SKM-1 (cell line): ENCODE results near the gene DEPDC1.
A peak's percentile ranks its signal among the peaks of the same experiment; 100 is the strongest.
"Not testable (repeated sequence)": the region's sequence is repeated elsewhere in the genome, so short reads cannot be mapped to it uniquely, and the experiment has no call there.

ENCODE experiments used
- DNase-seq: peaks from one replicate; lab custom pipeline; 2025; ENCODE audit not compliant: unreplicated experiment; lab: John Stamatoyannopoulos, UW

The DEPDC1 gene

DNA sequence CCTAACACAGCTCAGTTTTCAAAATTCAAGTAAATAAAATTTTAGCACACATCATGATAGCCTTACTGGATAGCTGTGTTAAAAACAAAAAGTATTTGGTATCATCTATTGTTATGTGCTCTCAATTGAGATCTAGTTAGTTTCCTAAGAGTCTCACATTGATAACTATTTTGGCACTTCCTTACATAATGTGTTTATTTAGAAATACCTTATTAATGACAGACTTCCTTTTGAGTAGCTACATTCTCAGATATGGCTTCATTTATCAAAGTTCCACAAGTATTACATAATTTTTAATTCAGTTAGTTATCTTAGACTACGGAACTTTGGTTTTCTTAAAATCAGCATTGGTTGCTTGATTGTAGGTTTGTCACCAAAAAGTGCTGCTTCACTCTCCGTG is 20.3 kb downstream of the DEPDC1 start:
- DNase-seq, result not testable (repeated sequence)

DNA sequence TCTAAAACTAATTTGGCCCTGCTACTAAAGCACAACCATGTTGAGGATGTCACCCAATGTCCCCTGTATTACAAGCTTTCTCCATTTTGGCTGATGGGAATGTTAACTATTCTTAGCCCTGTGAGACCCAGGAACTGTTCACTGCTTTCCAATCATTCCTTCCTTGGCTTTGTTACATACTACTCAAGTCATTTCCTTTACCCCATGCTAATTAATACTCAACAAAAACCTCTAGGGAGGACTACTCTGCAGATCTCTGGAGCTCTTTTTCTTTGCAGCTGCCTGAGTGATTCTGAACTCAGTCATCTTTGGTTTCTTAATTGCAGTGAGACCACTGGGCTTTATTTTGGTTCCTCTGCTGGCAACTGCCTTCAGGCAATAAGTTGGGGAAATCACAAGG is 23.8 kb downstream of the DEPDC1 start:
- no peak for DNase-seq

DNA sequence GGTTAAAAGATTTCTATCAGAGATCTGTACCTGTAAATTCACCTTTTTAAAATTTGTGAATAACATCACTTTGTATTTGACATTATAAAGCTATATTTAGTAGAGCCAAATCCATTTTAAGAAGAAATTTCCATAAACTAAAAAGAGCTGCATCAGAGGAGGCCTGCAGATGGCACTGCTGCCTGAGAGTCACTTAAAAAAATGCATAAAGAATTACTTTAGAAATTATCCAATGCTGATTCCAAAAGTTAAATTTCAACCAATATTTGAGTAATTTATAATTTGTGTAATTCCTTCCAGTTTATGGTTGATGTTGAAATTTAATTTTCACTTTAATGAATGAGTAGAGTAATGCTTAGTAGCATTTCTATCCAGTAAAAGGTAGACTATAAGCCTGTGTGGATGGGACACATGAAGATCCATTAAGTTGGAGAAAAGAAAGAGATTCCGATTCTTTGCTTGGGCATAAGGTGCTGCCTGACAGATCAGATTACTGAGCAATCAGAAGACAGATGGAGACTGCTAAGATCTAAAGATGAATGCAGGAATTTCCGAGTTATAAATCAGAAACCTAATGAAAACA is 26.4 kb downstream of the DEPDC1 start:
- DNase-seq, result no peak

DNA sequence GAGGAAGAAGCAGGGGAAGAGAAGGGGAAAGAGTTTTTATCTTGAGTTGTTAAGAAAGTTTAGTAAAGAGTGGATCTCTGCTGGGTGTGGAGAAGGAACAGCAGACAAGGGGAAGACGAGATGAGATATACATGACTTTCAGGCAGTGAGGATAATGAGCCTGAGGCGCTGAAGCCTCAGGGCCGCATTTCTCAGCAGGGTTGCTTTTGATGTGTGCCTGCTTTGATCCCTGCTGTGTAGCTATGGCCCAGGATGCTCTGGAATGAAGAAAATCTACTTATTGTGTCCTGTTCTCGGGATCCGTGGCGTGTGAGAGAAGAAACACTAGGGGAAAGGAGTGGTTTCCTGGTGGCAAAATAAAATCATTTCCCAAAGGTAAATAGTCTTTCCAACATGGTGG is 32.0 kb downstream of the DEPDC1 start:
- DNase-seq, result no peak

DNA sequence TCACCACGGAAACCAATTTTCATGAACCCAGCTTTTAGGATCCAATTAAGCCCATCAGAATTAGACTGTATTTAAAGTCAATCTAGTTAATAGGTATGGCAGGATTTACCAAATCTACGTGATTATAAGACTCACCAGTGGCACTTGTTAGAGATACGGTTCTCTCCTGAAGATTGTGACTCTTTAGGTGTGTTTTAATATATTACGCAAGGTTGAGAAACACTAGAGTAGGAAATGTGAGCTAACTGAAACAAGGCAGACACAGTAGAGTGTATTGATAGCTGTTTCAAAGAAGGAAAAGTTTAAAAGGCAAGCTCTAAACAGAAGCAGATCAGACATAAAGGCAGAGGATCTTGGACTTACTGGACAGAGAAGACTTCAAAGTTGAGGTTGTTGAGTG is 35.9 kb downstream of the DEPDC1 start:
- DNase-seq, result no peak

DNA sequence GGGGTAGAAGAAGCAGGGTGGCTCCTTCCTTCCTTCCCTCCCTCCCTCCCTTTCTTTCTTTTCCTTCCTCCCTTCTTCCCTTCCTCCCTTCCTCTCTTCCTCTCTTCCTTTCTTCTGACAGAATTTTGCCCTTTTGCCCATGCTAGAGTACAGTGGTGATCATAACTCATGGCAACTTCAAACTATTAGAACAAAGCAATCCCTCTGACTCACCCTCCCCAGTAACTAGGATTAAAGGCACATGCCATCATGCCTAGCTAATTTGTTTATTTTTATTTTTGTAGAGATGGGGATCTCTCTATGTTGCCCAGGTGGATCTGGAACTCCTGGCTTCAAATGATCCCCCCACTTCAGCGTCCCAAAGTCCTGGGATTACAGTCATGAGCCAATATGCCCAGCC is 37.1 kb downstream of the DEPDC1 start:
- DNase-seq, result no peak

DNA sequence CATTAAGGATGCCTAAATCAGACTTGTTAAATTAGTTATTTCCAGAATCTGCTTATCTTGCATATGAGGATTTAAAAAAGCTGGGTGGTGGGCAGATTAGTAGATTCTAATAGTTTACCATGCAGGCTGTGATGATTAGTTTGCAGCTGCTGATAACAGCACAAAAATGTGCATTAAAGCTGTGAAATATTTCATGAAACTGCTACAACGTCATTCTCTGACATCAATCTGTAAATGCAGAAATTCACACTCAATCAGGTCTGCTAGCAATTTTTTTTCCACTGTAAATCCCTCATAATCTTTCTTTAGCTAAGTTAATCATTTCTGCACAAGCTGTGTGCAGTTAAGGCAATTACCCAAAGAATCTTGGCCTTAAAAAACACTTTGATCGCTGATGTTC is 37.8 kb downstream of the DEPDC1 start:
- DNase-seq, result no peak

DNA sequence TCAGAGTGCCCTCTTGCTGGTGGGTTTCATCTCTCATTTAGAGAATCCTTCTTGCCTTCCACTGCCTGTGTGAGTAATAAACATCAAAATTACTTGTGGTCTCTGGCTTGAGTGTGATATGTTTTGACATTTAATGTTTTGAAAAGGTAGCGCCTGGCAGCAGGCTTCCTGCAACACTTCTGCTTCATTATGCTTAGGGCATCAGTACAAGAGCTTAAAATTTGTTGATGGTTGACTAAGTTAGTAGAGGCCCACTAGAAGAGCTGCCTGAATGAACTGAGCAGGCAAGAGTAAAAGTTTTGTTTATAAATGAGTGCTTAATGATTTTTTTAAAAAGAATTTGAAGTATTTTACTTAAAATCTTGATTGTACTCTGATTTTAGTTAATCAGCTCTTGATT is 40.7 kb downstream of the DEPDC1 start:
- no peak for DNase-seq

DNA sequence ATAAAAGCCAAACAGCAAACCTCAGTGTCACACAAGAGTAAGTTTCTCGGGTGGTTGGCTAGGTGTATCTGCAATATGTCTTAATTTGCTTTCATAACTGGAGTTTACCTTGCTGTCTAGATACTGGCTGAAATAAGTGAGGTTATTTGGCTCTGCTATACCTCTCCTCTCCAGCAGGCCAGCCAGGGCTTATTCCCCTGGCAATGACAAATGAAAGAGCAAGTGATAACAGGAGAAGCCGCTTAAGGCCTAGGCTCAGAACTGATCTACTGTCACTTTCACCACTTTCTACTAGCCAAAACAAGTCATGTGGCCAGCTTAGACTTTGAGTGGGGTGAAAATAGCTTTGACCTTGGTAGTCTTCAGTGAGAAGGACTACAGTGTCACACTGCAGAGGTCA is 42.3 kb downstream of the DEPDC1 start:
- no peak for DNase-seq

DNA sequence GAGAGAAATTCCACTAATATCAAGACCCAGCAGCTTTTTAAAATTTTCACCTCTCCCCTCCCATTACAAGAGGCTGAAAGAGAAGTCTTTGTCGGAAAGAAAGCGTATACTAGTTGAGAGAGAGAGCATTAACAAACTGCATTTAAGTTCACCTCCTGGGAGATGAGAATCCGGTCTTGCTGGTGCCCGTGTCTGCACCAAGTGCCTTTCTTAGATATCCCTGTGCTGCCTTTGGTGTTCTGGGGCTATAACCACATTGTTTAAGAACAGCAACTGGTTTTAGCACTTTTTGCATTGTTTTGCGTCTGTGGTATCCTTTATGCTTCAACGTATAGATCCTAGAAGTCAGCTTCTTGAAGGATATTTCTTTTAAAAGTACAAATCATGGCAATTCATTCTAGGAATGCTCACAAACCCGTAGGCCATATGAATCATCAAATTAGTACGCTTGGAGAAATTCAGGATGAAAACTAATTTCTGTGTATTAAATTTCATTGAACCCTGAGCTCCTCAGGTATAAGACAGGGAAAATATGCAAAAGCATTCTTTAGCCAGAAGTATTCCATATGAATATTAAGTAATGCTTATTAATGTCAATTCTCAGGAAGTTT is 43.7 kb downstream of the DEPDC1 start:
- DNase-seq, result no peak

DNA sequence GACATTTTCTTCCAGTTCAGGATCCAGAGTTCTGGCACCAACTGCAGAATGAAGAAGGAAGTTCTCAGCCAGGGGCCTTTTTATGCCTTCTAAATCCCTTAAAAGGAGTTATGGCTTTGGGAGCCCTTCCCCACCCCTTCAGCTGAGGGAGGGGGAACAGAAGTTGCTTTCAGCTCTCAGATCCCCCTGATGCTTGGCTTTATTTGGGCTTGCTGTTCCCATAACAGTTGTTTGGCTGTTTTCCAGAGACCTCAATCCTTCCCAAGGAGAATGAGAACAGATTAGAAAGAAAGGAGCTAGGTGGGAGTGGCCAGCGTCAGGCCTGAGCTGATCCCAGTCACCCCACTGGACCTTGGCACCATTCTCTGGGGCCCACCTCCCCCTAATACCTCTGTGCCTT is 47.0 kb downstream of the DEPDC1 start, which contains the start of gene RPE65:
Gene RPE65 (minus strand): TSS at position 54 of the 400 bp plus-strand sequence. CDS start 49 bp downstream, at position 5.
- DNase-seq, result no peak

DNA sequence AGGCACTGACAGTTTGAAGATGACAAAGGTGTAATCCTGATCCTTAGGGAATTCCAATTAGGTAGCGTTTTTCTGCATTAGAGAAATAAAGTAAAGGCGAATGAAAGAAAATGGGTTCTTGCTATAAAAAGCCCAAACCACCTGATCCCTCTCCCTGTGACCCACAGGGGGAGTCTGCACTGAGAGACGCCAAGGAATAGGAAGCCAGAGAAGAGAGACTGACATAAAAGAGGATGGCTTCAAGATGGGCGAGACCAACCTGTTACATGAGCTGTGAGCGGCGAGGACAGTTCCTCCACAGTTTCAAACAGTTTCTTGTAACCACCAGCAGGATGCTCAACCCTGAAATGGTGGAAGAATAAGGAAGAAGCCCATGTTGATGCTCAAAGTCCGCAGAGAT is 48.5 kb downstream of the DEPDC1 start:
- DNase-seq, result no peak

DNA sequence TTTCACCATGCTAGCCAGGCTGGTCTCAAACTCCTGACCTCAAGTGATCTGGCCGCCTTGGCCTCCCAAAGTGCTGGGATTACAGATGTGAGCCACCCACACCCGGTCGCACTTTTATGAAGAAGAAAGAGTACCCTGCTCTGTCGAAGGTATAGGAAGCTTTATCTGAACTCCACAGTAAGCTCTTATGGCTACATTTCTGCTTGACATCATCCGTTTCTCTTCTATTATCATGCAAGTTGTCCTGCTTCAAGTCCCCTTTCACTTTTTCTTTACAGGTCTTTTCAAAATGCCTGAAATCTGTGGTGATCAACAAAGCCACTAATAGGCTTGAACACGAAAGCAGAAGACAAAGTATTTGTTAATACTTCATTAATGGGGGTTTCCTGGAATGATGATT is 51.2 kb downstream of the DEPDC1 start:
- DNase-seq, result no peak

DNA sequence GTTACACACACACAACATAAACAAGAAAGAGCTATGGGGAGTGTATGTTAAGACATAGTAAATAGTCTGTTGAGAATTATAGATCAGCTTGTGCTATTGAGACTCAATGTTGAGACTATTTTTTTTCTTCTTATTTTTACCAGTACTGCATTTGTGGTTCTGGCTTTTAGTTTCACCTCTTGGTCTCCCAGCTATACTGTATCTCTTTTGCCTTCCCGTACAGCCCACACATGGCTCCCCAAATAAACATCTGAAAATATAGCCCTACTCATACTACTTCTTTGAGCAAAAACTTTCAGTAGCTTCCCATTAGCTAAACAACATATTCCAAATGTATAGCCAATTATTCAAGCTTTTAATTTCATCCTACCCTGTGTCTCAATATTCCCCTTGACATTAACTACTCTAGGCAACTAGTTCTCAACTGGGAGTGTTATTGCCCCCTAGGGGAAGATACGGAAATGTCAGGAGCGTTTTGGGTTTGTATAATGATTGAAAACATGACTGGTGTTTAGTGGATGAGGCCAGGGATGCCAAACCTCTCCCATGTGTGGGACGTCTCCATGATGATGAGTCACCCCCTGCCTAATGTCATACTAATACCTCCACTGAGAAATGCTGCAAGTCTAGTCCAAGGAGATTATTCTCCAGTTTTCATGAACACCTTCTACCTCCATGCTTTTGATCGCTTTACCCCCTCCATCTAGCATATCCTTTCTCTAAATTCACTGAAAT is 53.9 kb downstream of the DEPDC1 start:
- peak; percentile 48 for DNase-seq

DNA sequence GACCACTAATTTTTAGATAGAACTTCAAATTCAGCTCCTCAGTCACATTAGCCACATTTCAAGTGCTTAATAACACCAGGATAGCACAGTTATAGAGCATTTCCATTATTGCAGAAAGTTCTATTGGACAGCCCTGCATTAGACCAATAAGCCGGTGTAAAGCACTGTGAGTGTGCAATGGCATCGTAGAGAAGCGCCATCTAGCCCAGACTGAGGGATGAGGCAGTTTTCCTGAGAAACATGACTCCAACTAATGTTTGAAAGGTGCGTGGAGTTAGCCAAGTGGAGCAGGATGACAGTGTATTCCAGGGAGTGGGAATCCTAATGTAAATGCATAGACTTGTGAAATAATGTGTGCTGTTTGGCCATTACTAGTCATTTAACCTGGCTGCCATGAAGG is 54.9 kb downstream of the DEPDC1 start:
- no peak for DNase-seq

DNA sequence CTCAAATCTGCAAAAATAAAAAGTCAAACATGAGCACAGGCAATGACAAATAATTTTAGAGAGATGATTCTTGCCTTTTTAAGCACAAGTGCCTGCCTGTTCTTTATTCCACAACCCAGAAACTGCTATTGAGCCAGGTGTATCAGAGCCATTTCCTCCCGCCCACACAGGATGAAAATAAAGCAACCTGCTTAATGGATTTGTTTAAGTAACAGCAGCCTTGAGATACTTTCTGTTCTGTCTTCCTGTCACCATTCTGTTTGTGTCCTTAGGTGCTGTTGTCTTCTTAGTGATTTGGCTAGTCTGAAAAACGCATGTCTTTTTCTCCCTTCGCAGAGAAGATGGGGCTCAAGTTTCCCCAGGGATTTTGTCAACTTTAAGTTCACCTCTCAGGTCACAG is 58.6 kb downstream of the DEPDC1 start:
- no peak for DNase-seq

DNA sequence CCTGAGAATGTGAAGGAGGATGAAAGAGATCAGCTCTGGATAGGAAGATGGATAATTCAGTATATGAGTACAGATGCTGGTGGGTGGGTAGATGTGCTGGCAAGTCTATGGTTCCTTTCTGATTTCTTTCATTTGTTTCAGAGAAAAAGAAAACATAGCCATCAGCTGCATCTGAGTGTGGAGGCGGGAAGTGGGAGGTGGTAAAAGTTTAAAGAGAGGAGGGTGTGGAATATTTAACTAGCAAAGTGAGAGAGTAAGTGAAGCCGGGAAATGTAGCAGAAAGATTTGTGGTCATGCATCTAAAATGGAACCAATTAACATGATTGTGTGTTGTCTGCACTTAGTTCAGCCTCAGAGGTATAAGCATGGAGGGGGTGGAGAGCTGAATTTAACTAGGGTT is 63.5 kb downstream of the DEPDC1 start:
- no peak for DNase-seq

DNA sequence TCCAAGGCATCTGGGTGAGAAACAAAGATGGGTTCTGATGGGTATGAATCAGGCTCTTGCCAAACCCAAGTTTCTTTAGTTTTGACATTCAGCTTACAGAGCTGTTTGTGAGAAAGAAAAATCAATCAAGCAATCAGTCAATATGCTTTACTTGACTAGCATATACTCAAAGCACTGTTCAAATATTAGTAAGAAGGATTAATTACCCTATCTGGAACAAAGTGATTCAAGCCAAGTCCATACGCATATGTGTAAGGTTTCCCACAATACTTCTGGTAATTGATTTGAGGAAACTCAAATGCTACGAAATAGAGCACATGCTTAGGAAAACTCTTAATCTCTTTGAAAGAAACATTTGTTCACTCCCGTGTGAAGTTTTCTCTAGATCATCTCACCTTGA is 65.8 kb downstream of the DEPDC1 start:
- no peak for DNase-seq

DNA sequence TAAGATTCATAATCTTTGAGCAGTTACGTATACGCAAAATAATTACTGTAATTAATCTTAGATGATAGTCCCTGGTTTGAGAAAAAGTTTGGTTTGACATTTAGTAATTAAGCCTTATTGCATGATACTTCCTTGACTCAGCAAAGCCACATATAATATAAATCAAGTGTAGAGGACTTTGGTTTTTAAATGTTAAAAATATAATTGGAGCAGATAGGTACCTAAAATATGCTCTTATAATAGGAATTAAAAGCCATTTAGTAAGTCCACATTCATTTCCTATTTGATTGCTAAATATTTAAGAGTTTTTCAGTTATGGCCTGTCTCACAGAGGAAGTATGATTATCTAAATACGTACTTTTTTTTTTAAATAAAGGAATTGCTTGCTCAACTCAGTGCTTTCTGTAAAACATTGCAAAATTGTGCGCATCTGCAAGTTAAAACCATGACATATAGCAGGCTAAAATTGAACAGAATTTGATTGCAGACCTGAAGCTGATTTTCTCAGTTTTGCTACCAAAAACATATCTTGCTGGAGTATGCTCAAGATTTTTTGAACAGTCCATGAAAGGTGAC is 67.6 kb downstream of the DEPDC1 start:
- no peak for DNase-seq

DNA sequence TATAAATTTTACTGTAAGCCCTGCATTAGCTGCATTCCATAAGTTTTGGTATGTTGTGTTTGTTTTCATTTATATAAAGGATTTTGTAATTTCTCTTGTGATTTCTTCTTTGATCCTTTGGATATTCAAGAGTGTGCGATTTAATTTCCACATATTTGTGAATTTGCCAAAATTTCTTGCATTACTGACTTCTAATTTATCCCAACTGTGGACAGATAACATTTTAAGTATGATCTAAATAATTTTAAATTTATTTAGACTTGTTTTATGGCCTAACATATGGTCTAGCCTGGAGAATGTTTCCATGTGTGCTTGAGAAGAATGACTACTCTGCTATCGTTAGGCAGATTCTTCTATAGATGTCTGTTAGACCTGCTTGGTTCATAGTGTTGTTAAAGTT is 70.3 kb downstream of the DEPDC1 start:
- no peak for DNase-seq
